GM19023 (cell line): Measurements from ENCODE around the gene ARHGAP6.
A peak's percentile ranks its signal among the peaks of the same experiment; 100 is the strongest.

Experiments used
- ATAC-seq: cut with Tn5 transposase; IDR thresholded peaks from one replicate; pipeline ENCODE4 v1.9.1; 2021; ENCODE audit warnings: mild to moderate bottlenecking, moderate library complexity; ENCODE audit not compliant: unreplicated experiment

ARHGAP6 gene

DNA sequence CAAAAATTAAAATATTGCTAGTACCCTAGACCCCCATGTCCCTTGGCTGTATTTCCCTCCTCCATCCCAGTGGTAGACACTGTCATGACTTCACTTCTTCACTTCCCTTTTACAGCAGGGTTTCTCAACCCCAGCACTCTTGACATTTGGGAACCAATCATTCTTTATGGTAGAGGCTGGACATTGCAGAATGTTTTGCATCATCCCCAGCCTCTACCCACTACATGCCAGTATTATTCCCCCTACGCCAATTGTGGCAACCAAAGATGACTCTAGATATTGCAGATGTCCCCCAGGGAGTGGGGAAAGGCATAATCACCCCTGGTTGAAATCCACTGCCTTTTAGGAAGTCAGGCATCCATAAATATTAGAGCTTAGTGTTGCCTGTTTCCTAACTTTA, 233.9 kb downstream of the ARHGAP6 start:
- ATAC-seq: no peak

DNA sequence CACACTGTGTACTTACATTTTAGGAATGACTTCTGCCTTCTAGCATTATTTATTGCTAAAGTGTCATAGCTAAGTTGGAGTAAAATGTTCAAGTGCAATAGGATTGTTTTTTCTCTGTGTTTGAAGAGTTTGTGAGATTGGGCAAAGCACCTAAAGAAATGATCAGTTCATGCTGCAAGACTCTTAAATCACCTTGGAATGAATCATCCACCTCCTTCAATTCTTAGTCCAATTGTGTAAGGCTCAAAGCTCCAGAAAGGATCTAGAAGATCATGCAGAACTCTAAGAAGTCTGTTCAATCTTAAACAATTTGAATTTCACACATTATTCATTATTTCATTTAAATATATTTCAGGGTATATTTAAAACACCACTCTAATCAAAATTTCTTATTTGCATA, 235.4 kb downstream of the ARHGAP6 start:
- no peak for ATAC-seq

DNA sequence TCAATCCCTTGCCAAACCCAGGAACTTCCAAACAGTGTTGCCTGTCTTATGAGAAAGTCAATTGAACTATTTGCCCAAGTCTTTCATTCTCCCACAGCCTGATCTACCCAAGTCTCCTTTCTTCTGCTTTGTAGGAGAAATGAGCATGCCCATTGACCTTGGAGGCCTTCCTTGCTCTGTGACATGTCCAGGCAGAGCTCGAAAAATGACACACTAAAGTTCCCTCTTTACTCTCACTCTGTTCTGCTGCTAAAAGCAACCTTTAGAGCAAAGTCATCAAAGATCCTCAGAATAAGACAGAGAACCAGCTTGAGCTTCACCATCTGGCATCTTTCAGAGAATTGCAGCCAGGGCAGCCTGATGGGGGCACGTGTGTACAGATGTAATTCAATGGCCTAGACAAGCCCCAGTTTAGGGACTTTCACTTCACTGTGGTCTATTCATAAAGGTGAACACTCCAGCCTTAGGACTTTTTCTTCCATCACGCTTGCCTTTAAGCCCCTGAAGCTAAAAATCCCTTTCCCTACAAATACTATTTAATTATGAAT, 236.1 kb downstream of the ARHGAP6 start:
- ATAC-seq: no peak

DNA sequence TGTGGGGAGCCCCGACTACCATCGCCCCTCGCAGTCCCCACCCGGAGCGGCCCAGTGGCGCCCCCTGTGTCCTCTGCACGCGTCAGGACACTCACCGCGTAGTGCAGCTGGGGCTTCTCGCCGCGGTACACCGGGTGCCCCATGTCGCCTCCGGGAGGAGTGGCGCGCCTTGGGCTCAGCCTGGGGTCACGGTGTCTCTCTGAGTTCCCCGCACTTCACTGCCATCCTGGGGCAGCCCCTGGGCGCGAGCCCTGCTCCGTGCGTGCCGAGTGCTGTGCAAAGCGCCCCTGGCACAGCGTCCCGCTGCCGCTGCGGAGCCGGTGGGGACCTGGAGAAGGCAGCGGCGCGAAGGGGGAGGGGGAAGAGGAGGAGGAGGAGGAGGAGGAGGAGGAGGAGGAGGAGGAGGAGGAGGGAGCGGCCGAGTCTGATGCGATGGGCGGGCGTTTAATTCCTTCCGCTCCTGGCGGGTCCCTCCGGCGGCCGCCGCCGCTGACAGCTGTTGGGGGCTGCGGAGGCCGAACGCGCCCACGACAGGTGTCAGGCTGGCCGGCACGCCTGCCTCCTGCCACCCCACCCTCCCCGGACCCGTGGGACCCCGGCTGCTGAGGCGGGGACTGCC, 238.2 kb downstream of the ARHGAP6 start:
- ATAC-seq: no peak

DNA sequence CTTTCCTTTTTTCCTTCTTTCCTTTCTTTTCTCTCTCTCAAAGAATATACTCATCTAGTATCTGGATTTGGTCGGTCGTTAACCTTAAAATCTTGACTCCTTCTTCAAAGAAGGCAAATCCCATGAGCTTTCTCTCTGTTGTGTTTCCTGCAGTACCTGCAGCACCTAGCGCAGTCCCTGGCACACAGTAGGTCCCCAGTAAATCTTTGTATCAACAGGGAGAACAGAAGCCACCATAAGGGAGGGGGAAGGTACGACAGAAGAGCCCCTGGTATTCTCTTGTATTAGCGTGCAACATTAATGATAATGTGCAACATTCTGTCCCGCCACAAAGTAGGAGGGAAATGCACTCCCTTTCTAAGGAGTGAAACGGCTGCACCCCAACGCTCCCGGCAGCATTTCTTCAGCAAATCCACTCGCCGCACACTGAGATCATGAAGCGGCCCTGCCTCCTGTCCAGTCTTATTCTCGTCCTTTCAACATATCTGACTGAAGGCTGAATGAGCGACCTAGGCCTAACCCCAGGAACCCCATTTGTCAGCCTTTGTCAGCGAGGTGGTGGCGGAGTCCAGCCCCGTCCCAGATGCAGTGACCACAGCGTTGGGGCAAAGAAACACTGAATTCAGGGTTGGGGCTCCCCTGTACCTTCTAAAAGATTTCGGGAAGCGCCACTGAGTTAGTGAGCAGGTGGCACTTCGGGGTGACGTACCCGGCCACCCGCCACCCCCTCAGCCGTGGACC, 238.8 kb downstream of the ARHGAP6 start:
- ATAC-seq: no peak

DNA sequence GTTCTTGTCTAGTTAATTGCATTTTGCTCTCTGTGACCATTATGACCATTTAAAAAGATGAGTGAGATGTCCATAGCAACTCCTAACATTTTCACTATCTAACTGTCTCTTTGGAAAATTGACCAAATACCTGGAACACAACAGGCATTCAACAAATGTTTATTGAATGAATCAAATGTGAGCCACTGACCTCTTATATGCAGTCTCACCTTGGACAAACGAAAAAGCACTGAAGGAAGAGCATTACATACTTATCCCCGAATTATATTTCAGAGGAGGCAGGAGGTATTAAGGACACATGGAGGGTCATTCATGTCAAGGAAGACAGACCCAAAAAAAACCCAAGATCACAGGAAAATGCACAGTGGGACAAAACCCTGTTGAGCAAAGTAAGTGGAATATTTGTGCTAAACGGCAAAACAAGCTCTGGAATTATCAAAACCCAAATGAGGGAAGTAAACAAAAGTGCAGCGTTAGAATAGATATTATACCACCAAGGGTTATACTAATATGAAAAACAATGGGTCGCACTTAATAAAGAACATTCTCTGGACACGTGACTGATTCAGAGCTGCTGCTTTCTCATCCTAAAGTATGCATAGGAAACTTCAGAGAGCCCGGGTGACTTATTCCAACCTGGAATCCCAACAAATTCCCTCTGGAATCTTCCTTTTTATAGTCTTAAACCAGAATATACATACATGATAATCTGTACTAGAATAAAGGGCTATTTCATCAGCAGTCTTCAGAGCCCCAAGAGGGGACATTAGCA, 240.6 kb downstream of the ARHGAP6 start:
- ATAC-seq: no peak

DNA sequence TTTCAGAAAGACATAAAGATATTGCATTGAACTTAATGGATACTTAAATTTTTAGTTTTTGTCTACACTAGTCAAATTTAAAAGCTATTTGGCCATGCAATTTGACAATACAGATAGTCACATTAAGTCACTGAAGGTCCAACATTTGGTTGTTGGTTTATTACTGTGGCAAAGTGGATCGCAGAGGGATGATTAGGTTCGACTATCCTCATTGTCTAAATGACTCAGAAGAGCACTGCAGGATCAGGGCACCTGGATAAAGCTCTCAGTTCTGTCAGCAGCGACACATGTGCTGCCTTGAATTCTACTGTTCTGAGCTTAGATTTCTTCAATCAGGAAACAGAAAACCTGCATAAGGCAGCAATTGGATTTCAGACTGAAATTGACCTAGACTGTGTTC, 241.8 kb downstream of the ARHGAP6 start:
- no peak for ATAC-seq

DNA sequence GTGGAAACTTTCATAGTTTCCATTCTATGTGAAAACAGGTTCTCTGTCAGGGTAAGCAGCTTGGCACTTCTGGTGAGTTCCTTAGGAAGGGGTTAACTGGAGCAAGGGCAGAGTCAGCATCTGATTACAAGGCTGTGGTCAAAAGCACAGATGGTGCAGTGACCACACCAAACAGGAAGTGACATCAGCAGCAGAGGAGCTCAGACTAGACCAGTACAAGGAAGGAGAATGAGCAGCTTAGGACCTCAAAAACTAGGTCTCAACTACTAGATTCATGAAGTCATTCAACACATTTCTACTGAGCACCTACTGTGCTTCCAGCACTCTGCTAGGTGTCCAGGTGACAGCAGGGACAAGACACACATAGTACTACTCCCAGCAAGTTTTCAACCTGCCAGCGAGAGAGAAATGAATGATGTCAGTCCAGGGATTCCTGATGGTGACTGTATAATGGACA, 242.3 kb downstream of the ARHGAP6 start:
- ATAC-seq: peak; percentile 78

DNA sequence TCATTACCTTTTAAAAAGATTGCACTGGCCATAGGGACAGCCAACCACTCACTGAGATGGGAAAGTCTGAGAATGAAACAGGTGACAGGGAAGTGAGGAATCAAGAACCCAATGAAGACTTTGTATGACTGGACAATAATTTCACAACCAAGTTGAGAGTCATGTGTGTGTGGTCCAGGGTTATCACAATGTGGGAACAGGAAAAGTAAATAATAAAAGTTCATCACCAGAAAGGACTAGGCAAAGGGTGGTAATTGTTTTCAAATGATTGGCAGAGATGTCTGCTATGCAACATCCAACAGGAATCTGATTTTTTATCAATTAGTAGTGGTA, 243.2 kb downstream of the ARHGAP6 start:
- no peak for ATAC-seq

DNA sequence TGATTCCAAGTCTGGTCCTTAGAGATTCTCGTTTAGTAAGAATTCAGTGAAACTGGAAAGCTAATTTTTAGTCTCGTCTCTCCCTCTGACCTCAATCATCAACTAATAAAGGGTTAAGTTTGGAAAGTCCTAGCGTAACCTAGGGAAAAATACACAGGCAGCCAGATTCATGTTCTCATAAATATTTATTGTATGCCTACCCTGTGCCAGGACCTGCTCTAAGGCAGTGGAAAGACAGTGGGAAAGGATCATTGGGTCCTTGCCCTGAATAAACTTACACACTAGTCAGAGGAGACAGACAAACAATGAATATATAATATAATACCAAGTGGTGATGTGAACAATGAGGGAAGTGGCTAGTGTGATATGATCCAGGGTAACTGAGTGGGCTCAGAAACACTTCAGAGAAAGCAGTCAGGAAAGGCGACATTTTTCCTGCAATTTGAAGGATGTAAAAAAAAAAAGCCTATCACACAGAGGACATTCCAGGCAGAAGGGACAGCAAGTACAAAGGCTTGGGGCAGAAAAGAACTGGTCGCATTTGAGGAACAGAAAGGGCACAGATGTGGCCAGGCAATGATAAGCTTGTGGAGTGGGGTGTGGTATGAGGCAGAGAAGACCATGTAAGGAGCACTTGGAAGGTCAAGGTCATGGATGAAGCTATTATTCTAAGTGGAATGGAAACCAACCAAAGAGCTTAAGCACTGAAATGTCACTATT, 243.8 kb downstream of the ARHGAP6 start:
- no peak for ATAC-seq

DNA sequence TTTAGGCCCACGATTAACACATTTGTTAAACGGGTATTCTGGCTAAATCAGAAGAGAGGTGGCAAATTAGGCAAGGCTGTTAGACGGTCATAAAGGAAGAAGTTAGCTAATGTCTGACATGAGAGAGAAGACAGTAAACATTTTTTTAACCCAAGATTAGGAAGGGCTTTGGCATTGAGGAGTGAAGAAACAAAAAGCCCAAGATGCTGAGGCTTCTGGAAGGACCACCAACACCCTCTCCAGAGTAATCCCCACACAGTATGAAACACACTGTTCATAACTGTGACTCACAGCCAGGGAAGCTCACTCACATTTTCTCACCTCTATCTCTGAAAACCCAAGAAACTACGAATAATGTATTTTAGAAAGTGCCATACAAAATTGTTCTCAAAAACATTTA, 244.9 kb downstream of the ARHGAP6 start:
- no peak for ATAC-seq

DNA sequence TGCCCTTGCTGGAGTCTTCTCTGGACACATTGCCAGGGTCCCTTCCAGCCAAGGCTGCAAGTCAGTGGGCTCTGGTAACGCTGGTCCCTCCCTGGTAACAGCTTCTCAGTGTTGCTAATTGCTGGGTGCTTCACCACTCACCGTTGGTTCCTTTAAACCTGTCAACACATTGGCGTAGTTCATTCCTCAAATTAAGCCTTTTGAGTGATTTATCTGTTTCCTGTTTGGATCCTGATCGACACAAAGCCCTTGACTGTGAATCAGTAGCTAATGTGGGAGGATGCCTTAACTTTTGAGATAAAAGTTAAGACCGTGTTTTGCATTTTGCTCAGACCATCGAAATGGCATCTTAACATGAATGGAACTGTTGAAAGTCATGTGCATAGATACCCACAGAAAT, 246.6 kb downstream of the ARHGAP6 start:
- no peak for ATAC-seq

DNA sequence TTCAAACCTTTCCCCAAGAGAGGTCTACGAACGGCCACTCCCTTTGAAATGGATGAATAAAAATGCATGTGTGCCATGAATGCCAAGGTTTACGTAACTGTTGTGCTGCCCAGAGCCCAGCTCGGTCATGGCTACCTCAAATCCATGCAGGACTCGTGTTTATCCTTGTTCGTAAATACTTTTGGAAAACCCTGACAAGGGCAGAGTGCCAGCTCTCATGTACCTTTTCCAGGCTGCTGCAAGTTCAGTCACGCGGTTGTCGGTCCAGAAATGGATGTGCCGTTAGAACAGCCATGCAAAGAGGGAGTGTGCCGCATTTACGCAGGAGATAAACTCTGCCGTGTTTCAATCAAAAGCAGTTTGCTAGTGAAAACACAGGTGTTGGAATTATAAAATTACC, 249.1 kb downstream of the ARHGAP6 start:
- ATAC-seq: no peak

DNA sequence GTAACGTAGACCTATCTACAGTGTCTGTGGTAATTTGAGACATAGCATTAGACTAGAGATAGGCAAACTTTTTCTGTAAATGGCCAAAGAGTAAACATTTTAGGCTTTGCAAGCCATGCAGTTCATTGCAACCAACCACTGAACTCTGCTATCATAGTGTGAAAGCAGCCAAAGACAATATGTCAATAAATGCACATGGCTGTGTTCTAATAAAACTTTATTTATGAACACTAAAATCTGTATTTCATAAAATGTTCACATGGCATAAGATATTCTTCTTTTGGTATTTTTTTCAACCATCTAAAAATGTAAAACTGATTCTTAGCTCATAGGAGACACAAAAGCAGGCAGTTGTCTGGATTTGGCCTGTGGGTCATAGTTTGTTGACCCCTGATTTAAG, 251.6 kb downstream of the ARHGAP6 start:
- ATAC-seq: no peak

DNA sequence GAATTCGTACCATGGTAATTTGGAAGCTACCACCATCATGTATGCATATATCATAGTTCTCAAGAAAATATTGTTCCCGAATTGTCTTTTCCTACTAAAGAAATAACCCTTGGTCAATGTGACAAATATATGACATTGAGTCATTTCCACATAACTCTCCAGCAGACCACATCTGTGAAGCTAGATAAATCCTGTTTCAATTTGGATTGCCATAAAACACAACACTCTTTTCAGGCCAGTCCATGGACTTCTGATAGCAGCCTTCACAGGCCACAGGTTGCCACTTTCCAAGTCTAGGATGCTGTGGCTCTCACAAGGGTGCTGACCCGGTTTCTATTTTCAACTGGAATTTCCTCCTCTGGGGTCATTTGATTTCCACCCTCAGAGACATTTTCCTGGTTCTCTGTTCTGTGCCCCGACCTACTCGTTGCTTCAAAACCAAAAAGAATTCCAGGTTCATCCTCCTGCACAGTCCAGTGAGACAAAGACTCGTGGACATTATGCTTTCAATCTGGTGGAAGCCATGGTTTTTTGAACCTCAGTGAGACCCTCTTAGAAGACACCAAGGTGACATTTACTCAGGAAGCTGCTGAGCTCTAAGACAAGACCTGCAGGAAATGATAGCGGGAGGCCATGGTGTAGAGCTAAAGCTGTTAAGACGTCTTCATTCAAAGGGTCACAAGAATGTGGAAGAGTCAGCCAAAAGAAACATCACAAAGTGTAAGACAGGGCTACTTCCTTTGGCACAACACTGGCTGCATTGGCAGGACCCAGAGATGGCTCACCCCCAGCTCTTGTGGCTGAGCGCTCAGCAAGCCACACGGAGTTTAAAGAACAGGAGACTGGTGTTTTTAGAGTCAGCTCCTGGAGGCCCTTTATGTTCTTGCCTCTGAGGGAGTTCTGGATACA, 252.8 kb downstream of the ARHGAP6 start:
- ATAC-seq: no peak

DNA sequence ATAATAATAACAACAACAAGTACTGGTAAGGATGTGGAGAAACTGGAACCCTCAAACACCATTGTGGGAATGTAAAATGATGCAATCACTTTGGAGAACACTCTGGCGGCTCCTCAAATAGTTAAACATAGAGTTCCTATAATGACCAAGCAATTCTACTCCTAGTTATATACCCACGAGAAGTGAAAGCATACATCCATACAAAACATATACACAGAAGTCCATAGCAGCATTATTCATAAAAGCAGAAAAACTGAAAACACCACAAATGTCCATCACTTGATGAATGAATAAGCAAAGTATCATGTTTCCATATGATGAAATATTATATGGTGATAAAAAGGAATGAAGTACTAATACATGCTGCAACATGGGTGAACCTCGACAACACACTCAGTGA, 255.8 kb downstream of the ARHGAP6 start:
- no peak for ATAC-seq

DNA sequence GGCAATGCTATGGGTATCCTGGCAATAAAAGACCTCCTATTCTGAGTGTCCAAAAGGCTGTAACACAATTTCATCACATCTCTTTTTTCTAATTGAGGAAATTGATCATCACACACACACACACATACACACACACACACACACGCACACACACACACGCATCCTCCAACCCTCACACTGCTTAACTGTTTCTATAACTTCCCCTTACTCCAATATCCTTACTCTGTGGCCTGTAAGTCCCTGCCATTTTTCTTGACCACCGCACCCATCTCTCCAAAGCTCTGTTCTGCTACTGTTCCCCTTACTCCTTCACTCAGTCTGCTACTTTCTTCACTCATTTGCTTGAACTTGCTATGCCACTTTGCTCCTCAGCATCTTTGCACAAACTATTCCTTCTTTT, 256.9 kb downstream of the ARHGAP6 start:
- ATAC-seq: no peak

DNA sequence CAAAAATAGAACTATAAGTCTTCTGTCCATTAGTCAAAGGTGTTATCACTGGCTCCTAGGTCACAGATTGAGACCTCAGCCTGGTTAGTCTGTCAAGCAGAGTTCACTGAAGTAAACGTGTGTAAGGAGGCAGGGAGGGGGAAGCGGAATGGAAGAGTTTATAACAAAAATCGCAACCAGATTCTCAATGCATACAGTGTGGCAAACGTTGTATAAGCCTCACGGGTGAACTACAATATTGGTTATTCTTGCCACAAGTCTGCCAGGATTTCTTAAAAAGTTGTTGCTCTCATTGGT, 257.7 kb downstream of the ARHGAP6 start:
- ATAC-seq: no peak

DNA sequence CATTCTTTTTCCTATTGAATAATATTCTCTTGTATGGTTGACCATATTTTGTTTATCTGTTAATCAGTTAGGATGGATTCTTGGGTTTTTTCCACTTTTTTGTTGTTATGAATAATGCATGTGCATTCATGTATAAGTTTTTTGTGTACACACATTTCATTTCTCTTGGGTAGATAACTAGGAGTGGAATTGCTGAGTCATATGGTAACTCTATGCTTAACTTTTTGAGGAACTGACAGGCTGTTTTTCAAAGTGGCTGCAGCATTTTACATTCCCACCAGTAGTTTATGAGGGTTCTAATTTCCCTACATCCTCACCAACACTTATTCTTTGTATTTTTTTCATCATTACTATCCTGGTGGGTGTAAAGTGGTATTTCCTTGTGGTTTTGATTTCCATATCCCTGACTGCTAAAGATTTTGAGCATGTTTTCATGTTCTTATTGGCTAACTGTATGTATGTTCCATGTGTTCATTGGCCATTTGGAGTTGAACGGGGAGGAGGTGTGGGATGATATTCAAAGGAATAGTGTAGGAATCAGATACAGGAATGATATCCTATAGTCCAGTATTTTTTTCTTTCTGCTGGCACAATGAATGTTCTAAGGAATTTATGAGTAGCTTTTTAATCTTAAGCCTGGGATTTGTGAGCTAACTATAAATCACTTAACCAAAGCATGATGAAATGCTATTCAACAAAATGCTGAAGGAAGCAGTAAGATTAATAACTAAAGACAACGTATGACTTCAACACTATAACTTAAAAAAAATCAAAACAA, 258.2 kb downstream of the ARHGAP6 start:
- no peak for ATAC-seq
